ENCODE measurements around the gene ACOT11.
A peak's percentile ranks its signal among the peaks of the same experiment; 100 is the strongest.

The ACOT11 gene

GRCh38 chr1:54540582-54541295, 7.3 kb upstream of the ACOT11 start:
- no peak overlapping the region for H3K4me3 ChIP-seq (ENCODE audit: low read depth, low read length)
- no peak for TF ChIP-seq CTCF (IDR thresholded peaks at IDR 0.05; ENCODE audit: low read depth, low read length)

GRCh38 chr1:54542120-54542961, 5.7 kb upstream of the ACOT11 start:
- H3K4me3 ChIP-seq (ENCODE audit: low read depth, low read length), result peak overlapping the region; percentile 51

GRCh38 chr1:54542962-54543539, 5.0 kb upstream of the ACOT11 start:
- H3K4me3 ChIP-seq (ENCODE audit: low read depth, low read length), result peak overlapping the region; percentile 51
- TF ChIP-seq CTCF (IDR thresholded peaks at IDR 0.05; ENCODE audit: low read depth, low read length), result no peak

More at GRCh38 chr1:54542120-54542961, 5.7 kb upstream of the ACOT11 start:
- TF ChIP-seq CTCF (IDR thresholded peaks at IDR 0.05; ENCODE audit: low read depth, low read length), result no peak

- H3K4me3 ChIP-seq (ENCODE audit: low read depth, low read length), result no peak overlapping the region
- no peak for TF ChIP-seq CTCF (IDR thresholded peaks at IDR 0.05; ENCODE audit: low read depth, low read length)
Observed at GRCh38 chr1:54543729-54544496, 4.1 kb upstream of the ACOT11 start.

GRCh38 chr1:54545916-54546635, 2.0 kb upstream of the ACOT11 start:
- no peak for TF ChIP-seq CTCF (IDR thresholded peaks at IDR 0.05; ENCODE audit: low read depth, low read length)
- no peak overlapping the region for H3K4me3 ChIP-seq (ENCODE audit: low read depth, low read length)

GRCh38 chr1:54546651-54547401, 1.2 kb upstream of the ACOT11 start:
- no peak for TF ChIP-seq CTCF (IDR thresholded peaks at IDR 0.05; ENCODE audit: low read depth, low read length)
- H3K4me3 ChIP-seq (ENCODE audit: low read depth, low read length), result no peak overlapping the region

Data from WI38 (cell line).